ENCODE data around the gene ALPK1.

DNA sequence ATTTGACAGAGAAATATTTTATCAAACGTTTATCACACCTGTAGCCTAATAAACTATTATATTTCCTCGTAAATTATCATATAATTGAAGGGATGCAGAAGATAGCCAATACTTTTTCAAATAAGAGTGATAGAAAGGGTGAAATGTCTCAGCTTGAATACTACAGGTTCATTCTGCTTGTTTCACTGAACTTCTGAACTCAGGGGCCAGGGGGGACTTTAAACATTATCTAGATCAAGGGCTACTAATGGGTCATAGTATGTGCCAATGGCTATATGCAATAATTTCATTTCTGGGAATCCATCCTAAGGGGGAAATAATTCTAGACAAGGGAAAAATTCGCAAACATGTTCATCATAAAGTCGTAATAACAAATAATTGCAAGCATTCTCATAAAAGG, 2.6 kb downstream of the ALPK1 start:
- no peak for TF ChIP-seq POLR2AphosphoS5 (IDR thresholded peaks at IDR 0.05)
- TF ChIP-seq POLR2A (IDR thresholded peaks at IDR 0.05), result no peak

Measured in sigmoid colon (tissue), 4 donors.